K562 (cell line): ENCODE results near the gene CXorf65. TPM values are rescaled to one million over a fixed set of nuclear protein-coding genes. Genes with fewer than 3 reads are reported as not detected.
A peak's percentile ranks its signal among the peaks of the same experiment; 100 is the strongest.

Source experiments
- BDP1 ChIP-seq: IDR thresholded peaks from 3 replicates; pipeline ENCODE4 v1.6.1; 2011; ENCODE audit not compliant: insufficient read length, insufficient read depth
- ETV1 ChIP-seq: fragments of 450-650 bp; conservative IDR thresholded peaks from 2 replicates; pipeline ENCODE4 v1.6.1; 2016; ENCODE audit warnings: missing genetic modification characterization, control low read depth, low read depth, missing compliant biosample characterization
- GABPA ChIP-seq: fragments of 200-800 bp; sonication (Bioruptor generic); conservative IDR thresholded peaks from 2 replicates; pipeline ENCODE4 v1.6.1; 2016; ENCODE audit warnings: low read depth, missing genetic modification characterization, missing compliant biosample characterization
- NFIC ChIP-seq: fragments of 450-650 bp; IDR thresholded peaks from 2 replicates; pipeline ENCODE4 v1.6.1; 2017; ENCODE audit warnings: mild to moderate bottlenecking, inconsistent platforms
- NR2C1 ChIP-seq, 2 experiments: fragments of 450-650 bp; IDR thresholded peaks; 2 replicates each; pipeline ENCODE4 v1.6.1; 2017; ENCODE audit warnings: mild to moderate bottlenecking in 2 of 2, antibody characterized with exemption in 1 of 2, inconsistent platforms in 1 of 2, missing compliant biosample characterization in 1 of 2, missing genetic modification characterization in 1 of 2
- NR2C2 ChIP-seq, 2 experiments: fragments of 200-800 bp in 1 of 2; sonication (Bioruptor generic) in 1 of 2; sonication (generic) in 1 of 2; formaldehyde crosslinking in 1 of 2; IDR thresholded peaks; 2 replicates each; pipeline versions ENCODE4 v1.6.1 to v1.8.0; 2016 to 2022; ENCODE audit warnings: mild to moderate bottlenecking in 1 of 2, missing compliant biosample characterization in 1 of 2, missing genetic modification characterization in 1 of 2, missing genetic modification reagents in 1 of 2
- RAD21 ChIP-seq, 2 experiments: fragments of 250-450 bp in 1 of 2; fragments of 450-650 bp in 1 of 2; sonication (Bioruptor Pico) in 1 of 2; formaldehyde crosslinking in 1 of 2; IDR thresholded peaks in 1 of 2; conservative IDR thresholded peaks in 1 of 2; 2 replicates each; pipeline versions ENCODE4 v1.4.0 to v1.8.0; 2020 to 2022; ENCODE audit warnings: mild to moderate bottlenecking in 2 of 2, moderate library complexity in 1 of 2
- YBX1 ChIP-seq: fragments of 450-650 bp; IDR thresholded peaks from 2 replicates; pipeline ENCODE4 v1.7.1; 2016; ENCODE audit warnings: mild to moderate bottlenecking
- ZFX ChIP-seq: sonication (generic); formaldehyde crosslinking; IDR thresholded peaks from 2 replicates; pipeline ENCODE4 v1.8.0; 2022; ENCODE audit warnings: mild to moderate bottlenecking, missing genetic modification reagents, moderate library complexity
- ZNF140 ChIP-seq: fragments of 250-450 bp; sonication (Bioruptor Pico); IDR thresholded peaks from 2 replicates; pipeline ENCODE4 v1.8.0; 2021; ENCODE audit warnings: moderate library complexity, mild to moderate bottlenecking, inconsistent platforms
- ZNF23 ChIP-seq: fragments of 250-450 bp; sonication (Bioruptor Pico); IDR thresholded peaks from 2 replicates; pipeline ENCODE4 v1.4.0; 2020; ENCODE audit warnings: mild to moderate bottlenecking
- polyA plus RNA-seq, 8 experiments: library from polyadenylated mRNA; depleted of rRNA in 4 of 8; stranded (reverse) in 5 of 8; unstranded in 3 of 8; fragments of >200 nt; fragmentation: Nextera tagmentation in 2 of 8; fragmentation: Illumina TruSeq in 1 of 8; extraction: Ambion mirVana in 2 of 8; extraction: Trizol in 1 of 8; gene quantifications; 2 replicates each; pipeline versions ENCODE4 v1.2.1 to v1.2.3, GENCODE V29; 2011 to 2014; ENCODE audit warnings: inconsistent platforms in 1 of 8, missing spikeins in 1 of 8
- total RNA-seq, 7 experiments: library from RNA; depleted of rRNA in 6 of 7; stranded (reverse); fragments of >200 nt in 6 of 7; fragmentation: Illumina TruSeq in 2 of 7; extraction: Trizol in 2 of 7; gene quantifications; 2 replicates each; pipeline versions ENCODE4 v1.2.1 to v1.2.3, GENCODE V29; 2011 to 2021; ENCODE audit warnings: low replicate concordance in 1 of 7
- TF ChIP-seq, protein P1 (sequence below), 2 experiments: fragments of 200-800 bp in 1 of 2; sonication (Bioruptor generic) in 1 of 2; sonication (generic) in 1 of 2; formaldehyde crosslinking in 1 of 2; IDR thresholded peaks in 1 of 2; conservative IDR thresholded peaks in 1 of 2; 2 replicates each; pipeline versions ENCODE4 v1.5.0 to v1.6.1; 2016 to 2020; ENCODE audit warnings: missing compliant biosample characterization in 1 of 2, missing genetic modification characterization in 1 of 2, missing genetic modification reagents in 1 of 2
- TF ChIP-seq, protein P2 (sequence below): fragments of 450-650 bp; IDR thresholded peaks from 2 replicates; pipeline ENCODE4 v1.6.1; 2017; ENCODE audit warnings: antibody characterized with exemption, mild to moderate bottlenecking
- TF ChIP-seq, protein P3 (sequence below): fragments of 200-800 bp; sonication (Bioruptor generic); IDR thresholded peaks from 2 replicates; pipeline ENCODE4 v1.6.1; 2017; ENCODE audit warnings: missing genetic modification characterization, missing compliant biosample characterization

CXorf65 gene
- total and polyA plus RNA-seq, 9 of the 15 experiments (the other 6 are each of a cell fraction or from before 2014, with no cell fraction given): 1.4 to 8.4 (median 2.9) TPM

DNA sequence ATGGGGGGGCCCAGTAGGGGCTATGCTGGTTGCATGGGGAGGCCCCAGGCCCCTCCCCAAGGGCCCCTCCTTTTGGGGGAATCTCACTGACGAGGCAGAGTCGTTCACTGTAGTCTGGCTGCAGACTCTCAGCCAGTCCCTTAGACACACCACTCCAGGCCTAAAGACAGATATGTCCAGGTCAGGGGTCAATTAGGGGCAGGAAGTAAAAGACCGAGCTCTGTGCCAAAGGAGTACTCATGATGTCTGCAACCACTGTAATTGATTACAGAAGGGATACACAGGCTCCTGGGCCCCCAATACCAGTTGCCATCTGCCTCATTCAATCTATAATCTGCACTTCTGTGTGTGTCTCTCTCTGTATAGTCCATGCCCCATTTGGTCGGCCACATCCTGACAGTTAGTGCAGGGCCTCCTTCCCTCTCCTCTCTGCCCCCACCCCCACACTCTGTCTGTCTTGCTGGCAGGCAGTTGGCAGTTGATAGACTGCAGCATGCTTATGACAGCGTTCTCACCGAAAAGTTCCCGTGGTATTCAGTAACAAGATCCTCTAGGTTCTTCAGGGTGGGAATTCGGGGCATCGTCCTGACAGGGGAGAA, 1.3 kb upstream of the CXorf65 start (continued):
- no peak; the same call in 1 of the 2 replicates for TF ChIP-seq NR2C2 (CRISPR knock-in tag; IDR thresholded peaks at IDR 0.05)
- peak; percentile 79 for TF ChIP-seq NR2C2 (tag; IDR thresholded peaks at IDR 0.05)
- TF ChIP-seq BDP1: no peak
- no peak; the same call in 1 of the 2 replicates for TF ChIP-seq NFIC
- no peak for TF ChIP-seq ZNF23 (CRISPR knock-in tag)
- no peak for TF ChIP-seq YBX1
- TF ChIP-seq ZFX: 0 out of 2 replicates have a peak, but pooled peaks have one; percentile 24
- TF ChIP-seq NR2C1 (IDR thresholded peaks at IDR 0.05): peak; percentile 84
- peak; percentile 83 for TF ChIP-seq NR2C1 (tag; IDR thresholded peaks at IDR 0.05)
- TF ChIP-seq ZNF140: no peak
- TF ChIP-seq, protein P1, sequence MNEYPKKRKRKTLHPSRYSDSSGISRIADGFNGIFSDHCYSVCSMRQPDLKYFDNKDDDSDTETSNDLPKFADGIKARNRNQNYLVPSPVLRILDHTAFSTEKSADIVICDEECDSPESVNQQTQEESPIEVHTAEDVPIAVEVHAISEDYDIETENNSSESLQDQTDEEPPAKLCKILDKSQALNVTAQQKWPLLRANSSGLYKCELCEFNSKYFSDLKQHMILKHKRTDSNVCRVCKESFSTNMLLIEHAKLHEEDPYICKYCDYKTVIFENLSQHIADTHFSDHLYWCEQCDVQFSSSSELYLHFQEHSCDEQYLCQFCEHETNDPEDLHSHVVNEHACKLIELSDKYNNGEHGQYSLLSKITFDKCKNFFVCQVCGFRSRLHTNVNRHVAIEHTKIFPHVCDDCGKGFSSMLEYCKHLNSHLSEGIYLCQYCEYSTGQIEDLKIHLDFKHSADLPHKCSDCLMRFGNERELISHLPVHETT (CRISPR knock-in tag; conservative IDR thresholded peaks at IDR 0.05 in 1 of 2, IDR thresholded peaks at IDR 0.05 in 1 of 2): 0 out of 4 replicates have a peak, but pooled peaks of 1 of the 2 experiments have one; percentile 25
- TF ChIP-seq, protein P2, sequence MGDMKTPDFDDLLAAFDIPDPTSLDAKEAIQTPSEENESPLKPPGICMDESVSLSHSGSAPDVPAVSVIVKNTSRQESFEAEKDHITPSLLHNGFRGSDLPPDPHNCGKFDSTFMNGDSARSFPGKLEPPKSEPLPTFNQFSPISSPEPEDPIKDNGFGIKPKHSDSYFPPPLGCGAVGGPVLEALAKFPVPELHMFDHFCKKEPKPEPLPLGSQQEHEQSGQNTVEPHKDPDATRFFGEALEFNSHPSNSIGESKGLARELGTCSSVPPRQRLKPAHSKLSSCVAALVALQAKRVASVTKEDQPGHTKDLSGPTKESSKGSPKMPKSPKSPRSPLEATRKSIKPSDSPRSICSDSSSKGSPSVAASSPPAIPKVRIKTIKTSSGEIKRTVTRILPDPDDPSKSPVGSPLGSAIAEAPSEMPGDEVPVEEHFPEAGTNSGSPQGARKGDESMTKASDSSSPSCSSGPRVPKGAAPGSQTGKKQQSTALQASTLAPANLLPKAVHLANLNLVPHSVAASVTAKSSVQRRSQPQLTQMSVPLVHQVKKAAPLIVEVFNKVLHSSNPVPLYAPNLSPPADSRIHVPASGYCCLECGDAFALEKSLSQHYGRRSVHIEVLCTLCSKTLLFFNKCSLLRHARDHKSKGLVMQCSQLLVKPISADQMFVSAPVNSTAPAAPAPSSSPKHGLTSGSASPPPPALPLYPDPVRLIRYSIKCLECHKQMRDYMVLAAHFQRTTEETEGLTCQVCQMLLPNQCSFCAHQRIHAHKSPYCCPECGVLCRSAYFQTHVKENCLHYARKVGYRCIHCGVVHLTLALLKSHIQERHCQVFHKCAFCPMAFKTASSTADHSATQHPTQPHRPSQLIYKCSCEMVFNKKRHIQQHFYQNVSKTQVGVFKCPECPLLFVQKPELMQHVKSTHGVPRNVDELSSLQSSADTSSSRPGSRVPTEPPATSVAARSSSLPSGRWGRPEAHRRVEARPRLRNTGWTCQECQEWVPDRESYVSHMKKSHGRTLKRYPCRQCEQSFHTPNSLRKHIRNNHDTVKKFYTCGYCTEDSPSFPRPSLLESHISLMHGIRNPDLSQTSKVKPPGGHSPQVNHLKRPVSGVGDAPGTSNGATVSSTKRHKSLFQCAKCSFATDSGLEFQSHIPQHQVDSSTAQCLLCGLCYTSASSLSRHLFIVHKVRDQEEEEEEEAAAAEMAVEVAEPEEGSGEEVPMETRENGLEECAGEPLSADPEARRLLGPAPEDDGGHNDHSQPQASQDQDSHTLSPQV: peak; percentile 74
- no peak for TF ChIP-seq RAD21 (CRISPR knock-in tag; conservative IDR thresholded peaks at IDR 0.05 in 1 of 2, IDR thresholded peaks at IDR 0.05 in 1 of 2)
- TF ChIP-seq ETV1 (tag): peak; percentile 39; the same call in 1 of the 2 replicates
- TF ChIP-seq GABPA (tag): 0 out of 2 replicates have a peak, but pooled peaks have one; percentile 18
- TF ChIP-seq, protein P3, sequence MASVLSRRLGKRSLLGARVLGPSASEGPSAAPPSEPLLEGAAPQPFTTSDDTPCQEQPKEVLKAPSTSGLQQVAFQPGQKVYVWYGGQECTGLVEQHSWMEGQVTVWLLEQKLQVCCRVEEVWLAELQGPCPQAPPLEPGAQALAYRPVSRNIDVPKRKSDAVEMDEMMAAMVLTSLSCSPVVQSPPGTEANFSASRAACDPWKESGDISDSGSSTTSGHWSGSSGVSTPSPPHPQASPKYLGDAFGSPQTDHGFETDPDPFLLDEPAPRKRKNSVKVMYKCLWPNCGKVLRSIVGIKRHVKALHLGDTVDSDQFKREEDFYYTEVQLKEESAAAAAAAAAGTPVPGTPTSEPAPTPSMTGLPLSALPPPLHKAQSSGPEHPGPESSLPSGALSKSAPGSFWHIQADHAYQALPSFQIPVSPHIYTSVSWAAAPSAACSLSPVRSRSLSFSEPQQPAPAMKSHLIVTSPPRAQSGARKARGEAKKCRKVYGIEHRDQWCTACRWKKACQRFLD (CRISPR knock-in tag): 0 out of 2 replicates have a peak, but pooled peaks have one; percentile 37
